Stimulated activated naive CD8-positive, alpha-beta T cell treated with anti-CD3 and anti-CD28 coated beads, Interleukin-15, Interleukin-2, amounts not matched to agents 100 ng/mL and 50 ng/mL, for 24 hours (primary cell): ENCODE measurements around the gene PITPNC1.
"Not testable (repeated sequence)": the region's sequence is repeated elsewhere in the genome, so short reads cannot be mapped to it uniquely, and the experiment has no call there.

ENCODE experiments used
- H3K27ac Mint-ChIP-seq: one replicate; pipeline ENCODE4 v1.8.0; 2021; ENCODE audit warnings: mild to moderate bottlenecking, mixed read lengths
- H3K27me3 Mint-ChIP-seq: one replicate; pipeline ENCODE4 v1.8.0; 2021; ENCODE audit warnings: mixed read lengths
- H3K36me3 Mint-ChIP-seq: one replicate; pipeline ENCODE4 v1.8.0; 2021; ENCODE audit warnings: low read depth, mixed read lengths
- H3K4me1 Mint-ChIP-seq: one replicate; pipeline ENCODE4 v1.8.0; 2021; ENCODE audit warnings: low read depth, mixed read lengths
- H3K4me3 Mint-ChIP-seq: one replicate; pipeline ENCODE4 v1.8.0; 2021; ENCODE audit warnings: mild to moderate bottlenecking, mixed read lengths
- H3K9me3 Mint-ChIP-seq: one replicate; pipeline ENCODE4 v1.8.0; 2021; ENCODE audit warnings: mixed read lengths

The PITPNC1 gene

GRCh38 chr17:67427424-67427823, 50.3 kb downstream of the PITPNC1 start:
- peaks cover 69% of the 10 kb centered on the region for H3K4me1 Mint-ChIP-seq
- no peak overlapping the region for H3K27ac Mint-ChIP-seq
- peaks cover under 1% of the 10 kb centered on the region for H3K9me3 Mint-ChIP-seq
- no peaks in the 10 kb centered on the region for H3K27me3 Mint-ChIP-seq
- H3K36me3 Mint-ChIP-seq, result peaks cover 15% of the 10 kb centered on the region
- no peak overlapping the region for H3K4me3 Mint-ChIP-seq

GRCh38 chr17:67430515-67430914, 53.4 kb downstream of the PITPNC1 start:
- H3K4me1 Mint-ChIP-seq, result peaks cover 71% of the 10 kb centered on the region
- not testable (repeated sequence) for H3K4me3 Mint-ChIP-seq

GRCh38 chr17:67431249-67432015, 54.4 kb downstream of the PITPNC1 start:
- Mint-ChIP-seq H3K36me3 (peaks cover 3% of the 10 kb centered on the region), H3K4me3 (peak overlapping the region; percentile 39), H3K9me3 (peaks cover 4% of the 10 kb centered on the region), H3K27me3 (no peaks in the 10 kb centered on the region), H3K27ac (peak overlapping the region; percentile 89), H3K4me1 (peaks cover 76% of the 10 kb centered on the region)

More at GRCh38 chr17:67430515-67430914, 53.4 kb downstream of the PITPNC1 start:
- not testable (repeated sequence) for H3K27me3 Mint-ChIP-seq, H3K36me3 Mint-ChIP-seq, H3K9me3 Mint-ChIP-seq
- peak overlapping the region; percentile 89 for H3K27ac Mint-ChIP-seq

GRCh38 chr17:67433248-67433924, 56.3 kb downstream of the PITPNC1 start:
- Mint-ChIP-seq H3K4me1 (peaks cover 91% of the 10 kb centered on the region), H3K36me3 (peaks cover 3% of the 10 kb centered on the region), H3K27me3 (no peaks in the 10 kb centered on the region), H3K27ac (peak overlapping the region; percentile 32), H3K9me3 (peaks cover 4% of the 10 kb centered on the region), H3K4me3 (no peak overlapping the region)

GRCh38 chr17:67434061-67434525, 57.0 kb downstream of the PITPNC1 start:
- peak overlapping the region; percentile 10 for H3K4me3 Mint-ChIP-seq
- peaks cover 95% of the 10 kb centered on the region for H3K4me1 Mint-ChIP-seq

GRCh38 chr17:67435122-67435521, 58.0 kb downstream of the PITPNC1 start:
- peaks cover 3% of the 10 kb centered on the region for H3K36me3 Mint-ChIP-seq
- peaks cover 97% of the 10 kb centered on the region for H3K4me1 Mint-ChIP-seq
- H3K9me3 Mint-ChIP-seq, result peaks cover 4% of the 10 kb centered on the region
- H3K4me3 Mint-ChIP-seq, result peak overlapping the region; percentile 63
- peak overlapping the region; percentile 88 for H3K27ac Mint-ChIP-seq
- H3K27me3 Mint-ChIP-seq, result no peaks in the 10 kb centered on the region

More at GRCh38 chr17:67434061-67434525, 57.0 kb downstream of the PITPNC1 start:
- Mint-ChIP-seq H3K27me3 (no peaks in the 10 kb centered on the region), H3K27ac (peak overlapping the region; percentile 59), H3K9me3 (peaks cover 4% of the 10 kb centered on the region), H3K36me3 (peaks cover 3% of the 10 kb centered on the region)

- peaks cover 94% of the 10 kb centered on the region for H3K4me1 Mint-ChIP-seq
- H3K9me3 Mint-ChIP-seq, result peaks cover 4% of the 10 kb centered on the region
- no peak overlapping the region for H3K4me3 Mint-ChIP-seq
Measured at GRCh38 chr17:67435786-67436185, 58.7 kb downstream of the PITPNC1 start.

GRCh38 chr17:67436233-67436632, 59.2 kb downstream of the PITPNC1 start:
- peaks cover 94% of the 10 kb centered on the region for H3K4me1 Mint-ChIP-seq
- peaks cover 4% of the 10 kb centered on the region for H3K9me3 Mint-ChIP-seq
- peaks cover 3% of the 10 kb centered on the region for H3K36me3 Mint-ChIP-seq
- H3K27ac Mint-ChIP-seq, result peak overlapping the region; percentile 88
- no peaks in the 10 kb centered on the region for H3K27me3 Mint-ChIP-seq
- H3K4me3 Mint-ChIP-seq, result no peak overlapping the region

More at GRCh38 chr17:67435786-67436185, 58.7 kb downstream of the PITPNC1 start:
- peak overlapping the region; percentile 88 for H3K27ac Mint-ChIP-seq
- H3K27me3 Mint-ChIP-seq, result no peaks in the 10 kb centered on the region
- peaks cover 3% of the 10 kb centered on the region for H3K36me3 Mint-ChIP-seq

GRCh38 chr17:67438667-67439066, 61.6 kb downstream of the PITPNC1 start:
- H3K4me3 Mint-ChIP-seq, result no peak overlapping the region
- no peaks in the 10 kb centered on the region for H3K9me3 Mint-ChIP-seq
- H3K4me1 Mint-ChIP-seq, result peaks cover 91% of the 10 kb centered on the region
- no peaks in the 10 kb centered on the region for H3K36me3 Mint-ChIP-seq
- H3K27ac Mint-ChIP-seq, result peak overlapping the region; percentile 71
- H3K27me3 Mint-ChIP-seq, result no peaks in the 10 kb centered on the region

GRCh38 chr17:67439269-67439668, 62.2 kb downstream of the PITPNC1 start:
- Mint-ChIP-seq H3K27me3 (no peaks in the 10 kb centered on the region), H3K9me3 (no peaks in the 10 kb centered on the region), H3K36me3 (no peaks in the 10 kb centered on the region), H3K4me1 (peaks cover 91% of the 10 kb centered on the region), H3K4me3 (no peak overlapping the region), H3K27ac (no peak overlapping the region)

- Mint-ChIP-seq H3K36me3 (no peaks in the 10 kb centered on the region), H3K27ac (peak overlapping the region; percentile 97), H3K27me3 (no peaks in the 10 kb centered on the region), H3K4me3 (peak overlapping the region; percentile 88), H3K9me3 (no peaks in the 10 kb centered on the region), H3K4me1 (peaks cover 89% of the 10 kb centered on the region)
Measured at GRCh38 chr17:67440277-67441051, 63.4 kb downstream of the PITPNC1 start.

GRCh38 chr17:67441052-67441895, 64.2 kb downstream of the PITPNC1 start:
- no peaks in the 10 kb centered on the region for H3K27me3 Mint-ChIP-seq
- peaks cover 89% of the 10 kb centered on the region for H3K4me1 Mint-ChIP-seq
- no peaks in the 10 kb centered on the region for H3K36me3 Mint-ChIP-seq
- H3K4me3 Mint-ChIP-seq, result peak overlapping the region; percentile 88
- H3K9me3 Mint-ChIP-seq, result no peaks in the 10 kb centered on the region
- peak overlapping the region; percentile 97 for H3K27ac Mint-ChIP-seq

GRCh38 chr17:67441896-67442219, 64.8 kb downstream of the PITPNC1 start:
- peaks cover 86% of the 10 kb centered on the region for H3K4me1 Mint-ChIP-seq
- H3K27me3 Mint-ChIP-seq, result no peaks in the 10 kb centered on the region
- H3K9me3 Mint-ChIP-seq, result no peaks in the 10 kb centered on the region
- peak overlapping the region; percentile 88 for H3K4me3 Mint-ChIP-seq
- peak overlapping the region; percentile 97 for H3K27ac Mint-ChIP-seq
- no peaks in the 10 kb centered on the region for H3K36me3 Mint-ChIP-seq
